IMR-90 (cell line): ENCODE data around the gene CA12. TPM values are rescaled to one million over a fixed set of nuclear protein-coding genes. Genes with fewer than 3 reads are reported as not detected.
A peak's percentile ranks its signal among the peaks of the same experiment; 100 is the strongest.

Source experiments
- ATAC-seq: fragments of 200-7000 bp; cut with Tn5 transposase; 2 replicates; pipeline ENCODE4 v1.9.1; 2020; ENCODE audit warnings: low read depth, mild to moderate bottlenecking, moderate library complexity
- BruUV-seq: library from RNA; stranded (reverse); fragments of 400-500 nt; replicated peaks from 2 replicates; lab custom pipeline; 2021; lab: Mats Ljungman, UMichigan
- CTCF ChIA-PET: fragments of 300-600 bp; formaldehyde crosslinking; extraction: SDS; loops from one replicate; lab custom pipeline; 2021; ENCODE audit warnings: antibody characterized with exemption; lab: Yijun Ruan, JAX
- POLR2A ChIA-PET: fragments of 300-600 bp; sonication (Branson Sonifier 250); formaldehyde crosslinking; loops from one replicate; lab custom pipeline; 2022; ENCODE audit warnings: antibody characterized with exemption; ENCODE audit not compliant: unreplicated experiment; lab: Charles Lee
- DNase-seq: peaks from one replicate; pipeline ENCODE4 v3.0.0; 2013
- H2AFZ ChIP-seq: replicated peaks from 2 replicates; pipeline ENCODE3; 2013; ENCODE audit warnings: low read length, mild to moderate bottlenecking; ENCODE audit not compliant: poor library complexity
- H2AK5ac ChIP-seq: 2 replicates; pipeline ENCODE4 v1.6.1; 2013; ENCODE audit warnings: low read depth, low read length, inconsistent platforms
- H2AK9ac ChIP-seq: replicated peaks from 2 replicates; pipeline ENCODE3; 2013; ENCODE audit warnings: mild to moderate bottlenecking, low read depth, low read length, moderate library complexity; ENCODE audit not compliant: poor library complexity
- H2BK120ac ChIP-seq: 2 replicates; pipeline ENCODE4 v1.6.1; 2013; ENCODE audit warnings: low read depth, low read length, inconsistent platforms
- H2BK15ac ChIP-seq: 3 replicates; pipeline ENCODE4 v1.6.1; 2013; ENCODE audit warnings: low read depth, low read length, inconsistent platforms
- H2BK20ac ChIP-seq: 2 replicates; pipeline ENCODE4 v1.6.1; 2013; ENCODE audit warnings: low read depth, mild to moderate bottlenecking, inconsistent platforms, low read length, moderate library complexity
- H2BK5ac ChIP-seq: 2 replicates; pipeline ENCODE4 v1.6.1; 2013; ENCODE audit warnings: mild to moderate bottlenecking, low read depth, low read length, inconsistent platforms; ENCODE audit not compliant: poor library complexity, severe bottlenecking
- H3K14ac ChIP-seq: replicated peaks from 2 replicates; pipeline ENCODE4 v1.6.1; 2013; ENCODE audit warnings: low read depth, low read length, inconsistent platforms
- H3K18ac ChIP-seq: 2 replicates; pipeline ENCODE4 v1.6.1; 2013; ENCODE audit warnings: low read depth, low read length, control low read depth
- H3K23ac ChIP-seq: 2 replicates; pipeline ENCODE4 v1.6.1; 2013; ENCODE audit warnings: low read depth, low read length, inconsistent platforms
- H3K27ac ChIP-seq: 2 replicates; pipeline ENCODE4 v1.5.1; 2013; ENCODE audit warnings: mild to moderate bottlenecking, control low read depth, low read length; ENCODE audit not compliant: insufficient read depth
- H3K27me3 ChIP-seq: 2 replicates; pipeline ENCODE4 v1.6.1; 2013; ENCODE audit warnings: low read length; ENCODE audit not compliant: control insufficient read depth, insufficient read depth
- H3K36me3 ChIP-seq: 2 replicates; pipeline ENCODE4 v1.6.1; 2013; ENCODE audit warnings: low read length, mixed read lengths; ENCODE audit not compliant: control insufficient read depth, insufficient read depth
- H3K4ac ChIP-seq: 2 replicates; pipeline ENCODE4 v1.6.1; 2013; ENCODE audit warnings: low read depth, low read length, inconsistent platforms
- H3K4me1 ChIP-seq: 2 replicates; pipeline ENCODE4 v1.6.1; 2013; ENCODE audit warnings: low read length, mixed read lengths; ENCODE audit not compliant: control insufficient read depth, insufficient read depth
- H3K4me2 ChIP-seq: 2 replicates; pipeline ENCODE4 v1.6.1; 2013; ENCODE audit warnings: low read depth, mild to moderate bottlenecking, control low read depth, low read length, moderate library complexity
- H3K4me3 ChIP-seq: 2 replicates; pipeline ENCODE4 v1.5.1; 2013; ENCODE audit warnings: low read depth, mild to moderate bottlenecking, control low read depth, low read length, moderate library complexity; ENCODE audit not compliant: insufficient read depth
- H3K56ac ChIP-seq: 2 replicates; pipeline ENCODE4 v1.6.1; 2013; ENCODE audit warnings: low read length, inconsistent platforms; ENCODE audit not compliant: insufficient read depth; ENCODE audit errors: extremely low read depth
- H3K79me1 ChIP-seq, 2 experiments: 2 replicates each; pipeline ENCODE4 v1.6.1; 2013; ENCODE audit warnings: low read length in 2 of 2, inconsistent platforms in 1 of 2, low read depth in 1 of 2
- H3K9ac ChIP-seq: 2 replicates; pipeline ENCODE4 v1.6.1; 2013; ENCODE audit warnings: low read depth, low read length, control low read depth
- H3K9me1 ChIP-seq: 2 replicates; pipeline ENCODE4 v1.6.1; 2013; ENCODE audit warnings: low read length, inconsistent platforms; ENCODE audit not compliant: insufficient read depth
- H3K9me3 ChIP-seq: 2 replicates; pipeline ENCODE4 v1.6.1; 2013; ENCODE audit warnings: low read length; ENCODE audit not compliant: control insufficient read depth, insufficient read depth
- H4K20me1 ChIP-seq: 2 replicates; pipeline ENCODE4 v1.6.1; 2013; ENCODE audit warnings: low read length, inconsistent platforms; ENCODE audit not compliant: insufficient read depth
- H4K5ac ChIP-seq: 2 replicates; pipeline ENCODE4 v1.6.1; 2013; ENCODE audit warnings: mild to moderate bottlenecking, low read depth, low read length, control low read depth
- H4K8ac ChIP-seq, 2 experiments: 2 replicates each; pipeline ENCODE4 v1.6.1; 2013; ENCODE audit warnings: low read depth in 2 of 2, low read length in 2 of 2, control low read depth in 1 of 2, inconsistent platforms in 1 of 2
- H4K91ac ChIP-seq: 2 replicates; pipeline ENCODE4 v1.6.1; 2013; ENCODE audit warnings: low read depth, low read length, inconsistent platforms; ENCODE audit not compliant: insufficient read depth
- BHLHE40 ChIP-seq: fragments of 150-350 bp; IDR thresholded peaks from 2 replicates; pipeline ENCODE4 v1.6.1; 2016; ENCODE audit warnings: mild to moderate bottlenecking, low read depth, low read length
- CEBPB ChIP-seq: IDR thresholded peaks from 2 replicates; pipeline ENCODE4 v1.6.1; 2012; ENCODE audit warnings: low read depth, low read length, improper control_type of control experiment
- CHD1 ChIP-seq: IDR thresholded peaks from 2 replicates; pipeline ENCODE4 v1.6.1; 2012; ENCODE audit warnings: low read depth, low read length, improper control_type of control experiment
- CTCF ChIP-seq: conservative IDR thresholded peaks from 2 replicates; pipeline ENCODE4 v1.5.1; 2012; ENCODE audit warnings: mild to moderate bottlenecking, low read depth, low read length, improper control_type of control experiment
- ELK1 ChIP-seq: fragments of 150-350 bp; IDR thresholded peaks from 2 replicates; pipeline ENCODE4 v1.6.1; 2016; ENCODE audit warnings: low read depth, mild to moderate bottlenecking, low read length, moderate library complexity, borderline replicate concordance
- FOS ChIP-seq: fragments of 150-350 bp; IDR thresholded peaks from 2 replicates; pipeline ENCODE4 v1.6.1; 2016; ENCODE audit warnings: low read depth, low read length
- MAFK ChIP-seq: IDR thresholded peaks from 2 replicates; pipeline ENCODE4 v1.6.1; 2012; ENCODE audit warnings: low read depth, low read length, improper control_type of control experiment
- MAZ ChIP-seq: IDR thresholded peaks from 2 replicates; pipeline ENCODE4 v1.6.1; 2012; ENCODE audit warnings: low read depth, mild to moderate bottlenecking, low read length, improper control_type of control experiment, moderate library complexity, borderline replicate concordance
- MXI1 ChIP-seq: IDR thresholded peaks from 2 replicates; pipeline ENCODE4 v1.6.1; 2012; ENCODE audit warnings: low read depth, mild to moderate bottlenecking, low read length, moderate library complexity, borderline replicate concordance
- NFE2L2 ChIP-seq: fragments of 150-350 bp; IDR thresholded peaks from 2 replicates; pipeline ENCODE4 v1.6.1; 2016; ENCODE audit warnings: low read depth, mild to moderate bottlenecking, low read length
- RAD21 ChIP-seq: IDR thresholded peaks from 2 replicates; pipeline ENCODE4 v1.6.1; 2012; ENCODE audit warnings: low read length, improper control_type of control experiment
- RFX5 ChIP-seq: IDR thresholded peaks from 2 replicates; pipeline ENCODE4 v1.8.0; 2012; ENCODE audit warnings: low read depth, mild to moderate bottlenecking, low read length, moderate library complexity
- SMC3 ChIP-seq: fragments of 150-350 bp; IDR thresholded peaks from 2 replicates; pipeline ENCODE4 v1.6.1; 2016; ENCODE audit warnings: low read depth, mild to moderate bottlenecking, antibody characterized with exemption, low read length, moderate library complexity
- USF2 ChIP-seq: fragments of 150-350 bp; IDR thresholded peaks from 2 replicates; pipeline ENCODE4 v1.6.1; 2017; ENCODE audit warnings: mild to moderate bottlenecking, antibody characterized with exemption, low read length, low read depth
- WGBS, 2 experiments: methylation state at CpG; one replicate each; pipeline versions ENCODE4 v1.1.5 to v1.1.7; 2013; ENCODE audit warnings: missing lambda C conversion rate in 2 of 2; ENCODE audit not compliant: insufficient read length in 1 of 2; ENCODE audit errors: extremely low coverage in 2 of 2; 5-methylcytosine and 5-hydroxymethylcytosine counted together
- dilution Hi-C: fragments of 300-500 bp; cut with HindIII; formaldehyde crosslinking; loops from one replicate; pipeline ENCODE4 v1.14.3; 2018; ENCODE audit warnings: low sequenced_read_pairs; ENCODE audit not compliant: unreplicated experiment
- in situ Hi-C: fragments of 300-500 bp; cut with MboI; formaldehyde crosslinking; loops from 3 replicates; pipeline ENCODE4 v1.14.3; 2019; ENCODE audit warnings: low sequenced_read_pairs, inconsistent platforms, mixed read lengths
- intact Hi-C: fragments of 100-400 bp; cut with micrococcal nuclease; formaldehyde crosslinking; loops from 2 replicates; pipeline ENCODE4 v1.10.0; 2022
- polyA plus RNA-seq, 3 experiments: library from polyadenylated mRNA; depleted of rRNA; stranded (reverse); fragments of >200 nt; gene quantifications; 2 replicates each; pipeline ENCODE4 v1.2.3, GENCODE V29; 2012; ENCODE audit warnings: low replicate concordance in 1 of 3
- total RNA-seq: library from RNA; depleted of rRNA; stranded (reverse); fragments of >200 nt; gene quantifications from 2 replicates; pipeline ENCODE4 v1.2.3, GENCODE V29; 2012

The CA12 gene
- total and polyA plus RNA-seq, 2 of the 4 experiments (the other 2 are of a cell fraction): 33.7 to 52.6 TPM

GRCh38 chr15:63288778-63289378 lies 92.8 kb downstream of the CA12 start:
- no peak overlapping the region for H3K23ac ChIP-seq
- no peaks in the 10 kb centered on the region for H4K20me1 ChIP-seq
- dilution Hi-C loops: no loop called here
- H4K91ac ChIP-seq: no peak overlapping the region
- H3K14ac ChIP-seq: no peak overlapping the region
- H3K27me3 ChIP-seq: no peaks in the 10 kb centered on the region
- H3K18ac ChIP-seq: no peak overlapping the region
- no CpG with 5 or more reads among the region's 4 CpGs for WGBS, 2 experiments
- H3K56ac ChIP-seq: no peak overlapping the region
- CTCF ChIA-PET: interaction anchor here (1.2 kb wide), 2 partner anchors 115 to 210 kb away, joined by 3 to 4 read pairs; no protein-coding TSS in a partner anchor
- no peak overlapping the region for H4K5ac ChIP-seq
- POLR2A ChIA-PET: no interaction called here
- peaks cover 2% of the 10 kb centered on the region; the same call in 1 of the 2 replicates for H3K4me1 ChIP-seq
- peak; percentile 68 for ATAC-seq
- H3K79me1 ChIP-seq: peaks cover 5 to 18% of the 10 kb centered on the region in 2 experiments; a peak in 2 of 4 replicates
- H4K8ac ChIP-seq: no peak overlapping the region
- H2BK5ac ChIP-seq: no peak overlapping the region
- no peak overlapping the region for H3K4me2 ChIP-seq
- no peak overlapping the region for H3K9ac ChIP-seq
- peaks cover 10% of the 10 kb centered on the region for H3K9me1 ChIP-seq
- peak; percentile 69 for DNase-seq
- H3K4me3 ChIP-seq: no peak overlapping the region
- H2BK120ac ChIP-seq: no peak overlapping the region
- peaks cover 10% of the 10 kb centered on the region for H3K36me3 ChIP-seq
- no peak overlapping the region for H2AK5ac ChIP-seq
- no peak overlapping the region for H3K27ac ChIP-seq
- no TSS peak for BruUV-seq
- no peak overlapping the region for H3K4ac ChIP-seq
- H2AK9ac ChIP-seq: no peak overlapping the region
- H3K9me3 ChIP-seq: no peaks in the 10 kb centered on the region
- no peak overlapping the region for H2AFZ ChIP-seq
- in situ Hi-C loops: loop anchor here (5.0 to 25.0 kb wide), 2 partner anchors 113 to 773 kb away; no protein-coding TSS in a partner anchor
- intact Hi-C loops: loop anchor here (1.0 to 5.0 kb wide), 4 partner anchors 113 to 312 kb away; partner anchors contain the start of gene USP3
- TF ChIP-seq CTCF (peak; percentile 86), MXI1 (no peak), MAFK (no peak), CHD1 (no peak), CEBPB (no peak), RAD21 (peak; percentile 88), ELK1 (no peak), RFX5 (no peak), BHLHE40 (no peak), SMC3 (peak; percentile 95), FOS (no peak), MAZ (no peak), USF2 (no peak), NFE2L2 (no peak)
- H2BK15ac ChIP-seq: no peak overlapping the region
- no peak overlapping the region for H2BK20ac ChIP-seq
